Retinal pigment epithelial cell (primary cell): ENCODE measurements around the gene ALAS2.
"Not testable (repeated sequence)": the region's sequence is repeated elsewhere in the genome, so short reads cannot be mapped to it uniquely, and the experiment has no call there.

Experiments
- DNase-seq: peaks from one replicate; pipeline ENCODE4 v3.0.0-alpha.2; 2010; ENCODE audit warnings: low read depth
- H3K4me3 ChIP-seq: 2 replicates; pipeline ENCODE4 v1.5.1; 2011; ENCODE audit warnings: mild to moderate bottlenecking, low read length, control low read depth, moderate library complexity
- TF ChIP-seq, protein P1 (sequence below): conservative IDR thresholded peaks from 2 replicates; pipeline ENCODE4 v1.5.1; 2011; ENCODE audit warnings: low read depth, low read length, control low read depth, inconsistent platforms

The ALAS2 gene

DNA sequence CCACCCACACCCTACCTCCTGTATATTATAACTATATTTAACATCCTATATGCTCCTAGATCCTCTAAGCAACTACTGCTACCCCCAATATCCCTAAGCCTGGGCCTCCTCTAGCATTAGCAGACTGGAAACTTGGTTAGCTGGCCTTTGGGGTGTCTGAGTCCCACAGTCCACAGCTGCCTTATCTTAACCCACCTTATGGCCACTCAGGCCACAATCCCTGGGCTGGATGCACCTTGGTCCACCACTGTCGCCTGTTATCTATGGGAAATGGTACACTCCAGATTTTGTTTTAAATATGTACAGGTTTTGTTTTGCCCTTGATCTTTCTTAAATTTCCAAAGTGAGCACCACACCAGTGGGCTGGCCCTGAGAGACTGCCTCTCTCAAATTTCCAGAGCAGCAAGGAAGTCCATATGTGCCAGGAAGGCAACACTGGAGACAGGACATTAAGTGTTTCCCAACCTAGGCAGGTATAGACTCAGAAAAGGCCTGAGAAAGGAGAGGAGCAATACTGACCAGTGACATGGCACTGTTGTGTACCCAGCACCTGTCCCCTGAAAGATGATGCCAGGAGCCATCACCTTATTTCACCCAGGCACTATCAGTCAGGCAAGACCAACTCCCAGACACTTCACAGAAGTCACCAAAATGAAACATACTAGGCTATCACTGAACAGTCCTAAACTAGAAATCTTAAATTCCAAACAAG lies 37.7 kb downstream of the ALAS2 start:
- H3K4me3 ChIP-seq, result no peak overlapping the region
- no peak for DNase-seq
- TF ChIP-seq, protein P1, sequence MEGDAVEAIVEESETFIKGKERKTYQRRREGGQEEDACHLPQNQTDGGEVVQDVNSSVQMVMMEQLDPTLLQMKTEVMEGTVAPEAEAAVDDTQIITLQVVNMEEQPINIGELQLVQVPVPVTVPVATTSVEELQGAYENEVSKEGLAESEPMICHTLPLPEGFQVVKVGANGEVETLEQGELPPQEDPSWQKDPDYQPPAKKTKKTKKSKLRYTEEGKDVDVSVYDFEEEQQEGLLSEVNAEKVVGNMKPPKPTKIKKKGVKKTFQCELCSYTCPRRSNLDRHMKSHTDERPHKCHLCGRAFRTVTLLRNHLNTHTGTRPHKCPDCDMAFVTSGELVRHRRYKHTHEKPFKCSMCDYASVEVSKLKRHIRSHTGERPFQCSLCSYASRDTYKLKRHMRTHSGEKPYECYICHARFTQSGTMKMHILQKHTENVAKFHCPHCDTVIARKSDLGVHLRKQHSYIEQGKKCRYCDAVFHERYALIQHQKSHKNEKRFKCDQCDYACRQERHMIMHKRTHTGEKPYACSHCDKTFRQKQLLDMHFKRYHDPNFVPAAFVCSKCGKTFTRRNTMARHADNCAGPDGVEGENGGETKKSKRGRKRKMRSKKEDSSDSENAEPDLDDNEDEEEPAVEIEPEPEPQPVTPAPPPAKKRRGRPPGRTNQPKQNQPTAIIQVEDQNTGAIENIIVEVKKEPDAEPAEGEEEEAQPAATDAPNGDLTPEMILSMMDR, result no peak

DNA sequence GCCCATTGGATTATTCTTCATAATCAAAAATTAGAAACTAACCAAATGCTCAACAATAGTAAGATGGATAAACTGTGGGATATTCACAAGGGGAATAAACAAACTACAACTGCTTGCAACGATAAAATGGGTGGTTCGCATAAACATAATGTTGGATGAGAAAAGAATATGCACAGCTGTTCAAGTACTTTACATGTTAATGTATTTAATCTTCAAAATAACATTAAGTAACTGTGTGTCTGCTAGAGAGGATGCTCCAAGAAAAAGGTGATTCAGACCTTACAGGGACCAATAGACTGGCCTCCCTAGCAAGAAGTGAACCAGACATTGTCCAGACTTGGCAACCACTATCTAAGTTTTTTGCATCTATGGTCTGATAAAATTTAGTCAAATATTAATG lies 39.1 kb downstream of the ALAS2 start:
- no peak for DNase-seq
- no peak overlapping the region for H3K4me3 ChIP-seq
- TF ChIP-seq, protein P1, result no peak

- not testable (repeated sequence) for DNase-seq
These were observed 47.5 kb downstream of the ALAS2 start for GRCh38 chrX:54983306-54983705.

DNA sequence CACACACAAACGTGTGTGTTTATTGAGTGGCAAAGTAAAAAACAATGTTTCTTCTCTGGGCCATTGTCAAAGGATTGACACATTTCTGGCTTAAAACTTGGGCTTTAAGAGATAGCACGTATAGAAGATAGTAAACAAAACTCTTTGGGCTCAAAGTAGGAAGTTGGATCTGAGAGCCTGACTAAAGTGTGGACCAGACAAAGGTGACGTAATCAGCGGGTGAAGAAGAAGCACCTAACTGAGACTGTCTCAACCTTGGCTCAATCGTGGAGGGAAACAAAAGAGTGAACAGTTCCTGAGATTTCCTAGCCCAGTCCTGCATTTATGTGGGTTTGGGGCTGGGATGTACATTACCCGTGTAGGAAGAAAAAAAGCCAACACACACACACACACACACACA lies 50.4 kb downstream of the ALAS2 start:
- no peak overlapping the region for H3K4me3 ChIP-seq
- TF ChIP-seq, protein P1, result no peak
- no peak for DNase-seq

More at GRCh38 chrX:54983306-54983705, 47.5 kb downstream of the ALAS2 start:
- H3K4me3 ChIP-seq, result not testable (repeated sequence)

DNA sequence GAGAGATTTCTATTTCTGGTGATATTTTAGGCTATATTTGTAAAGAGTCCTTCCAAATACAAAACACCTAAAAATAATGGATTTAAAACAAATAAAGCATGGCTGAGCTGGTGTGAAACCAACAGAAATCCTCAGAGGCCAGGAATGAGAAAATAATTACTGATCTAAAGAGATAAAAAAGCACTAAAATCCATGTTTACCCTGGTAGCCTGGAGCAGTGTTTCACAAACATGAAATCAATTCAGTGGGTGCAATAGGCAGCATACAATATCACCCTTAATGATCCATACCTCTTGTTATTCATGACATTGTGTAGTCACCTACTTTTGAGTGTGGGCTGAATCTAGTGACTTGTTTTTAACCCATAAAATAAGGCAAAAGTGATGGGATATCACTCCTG lies 51.3 kb downstream of the ALAS2 start:
- TF ChIP-seq, protein P1, result no peak
- no peak for DNase-seq
- no peak overlapping the region for H3K4me3 ChIP-seq

- TF ChIP-seq, protein P1, result no peak
- DNase-seq, result no peak
- no peak overlapping the region for H3K4me3 ChIP-seq
These were observed 52.3 kb downstream of the ALAS2 start for GRCh38 chrX:54978448-54978847.

DNA sequence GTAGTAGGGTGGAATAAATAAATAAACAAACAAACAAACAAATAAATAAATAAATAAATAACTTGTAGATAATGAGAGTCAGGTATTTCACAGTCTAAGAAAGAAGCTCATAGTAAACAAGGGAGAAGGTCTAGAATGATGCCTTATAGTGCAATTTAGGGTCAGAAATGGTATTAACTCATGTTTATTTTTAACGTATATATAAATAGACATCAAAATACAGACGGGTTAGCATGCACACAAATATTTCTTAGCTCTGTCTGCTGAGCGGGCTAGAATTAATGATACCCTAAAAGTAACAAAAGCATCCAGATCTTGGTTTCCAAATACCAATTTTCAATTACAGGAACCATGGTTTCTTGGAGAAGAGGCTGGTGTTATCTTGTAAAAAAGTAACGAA lies 53.4 kb downstream of the ALAS2 start:
- no peak overlapping the region for H3K4me3 ChIP-seq
- TF ChIP-seq, protein P1, result no peak
- no peak for DNase-seq
